GM12801 (cell line): ENCODE data around the gene PTPRZ1.

ENCODE experiments used
- CTCF ChIP-seq: IDR thresholded peaks from one replicate; pipeline ENCODE4 v1.5.1; 2011; ENCODE audit warnings: control low read depth; ENCODE audit not compliant: insufficient read length; ENCODE audit errors: extremely low read depth

Gene PTPRZ1

GRCh38 chr7:121985476-121986030 is 112.6 kb downstream of the PTPRZ1 start:
- no peak for TF ChIP-seq CTCF

GRCh38 chr7:121992068-121992467 is 119.1 kb downstream of the PTPRZ1 start:
- no peak for TF ChIP-seq CTCF

GRCh38 chr7:121994625-121995410 is 121.9 kb downstream of the PTPRZ1 start:
- no peak for TF ChIP-seq CTCF

- no peak for TF ChIP-seq CTCF
These were observed 133.7 kb downstream of the PTPRZ1 start for GRCh38 chr7:122006687-122007086.

- no peak for TF ChIP-seq CTCF
These were observed 137.2 kb downstream of the PTPRZ1 start for GRCh38 chr7:122010116-122010515.

GRCh38 chr7:122013065-122013464 is 140.1 kb downstream of the PTPRZ1 start:
- no peak for TF ChIP-seq CTCF

GRCh38 chr7:122013630-122014029 is 140.7 kb downstream of the PTPRZ1 start:
- no peak for TF ChIP-seq CTCF
